ENCODE results near the gene AQP9.
"Not testable (repeated sequence)": the region's sequence is repeated elsewhere in the genome, so short reads cannot be mapped to it uniquely, and the experiment has no call there.

AQP9 gene, protein sequence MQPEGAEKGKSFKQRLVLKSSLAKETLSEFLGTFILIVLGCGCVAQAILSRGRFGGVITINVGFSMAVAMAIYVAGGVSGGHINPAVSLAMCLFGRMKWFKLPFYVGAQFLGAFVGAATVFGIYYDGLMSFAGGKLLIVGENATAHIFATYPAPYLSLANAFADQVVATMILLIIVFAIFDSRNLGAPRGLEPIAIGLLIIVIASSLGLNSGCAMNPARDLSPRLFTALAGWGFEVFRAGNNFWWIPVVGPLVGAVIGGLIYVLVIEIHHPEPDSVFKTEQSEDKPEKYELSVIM

DNA sequence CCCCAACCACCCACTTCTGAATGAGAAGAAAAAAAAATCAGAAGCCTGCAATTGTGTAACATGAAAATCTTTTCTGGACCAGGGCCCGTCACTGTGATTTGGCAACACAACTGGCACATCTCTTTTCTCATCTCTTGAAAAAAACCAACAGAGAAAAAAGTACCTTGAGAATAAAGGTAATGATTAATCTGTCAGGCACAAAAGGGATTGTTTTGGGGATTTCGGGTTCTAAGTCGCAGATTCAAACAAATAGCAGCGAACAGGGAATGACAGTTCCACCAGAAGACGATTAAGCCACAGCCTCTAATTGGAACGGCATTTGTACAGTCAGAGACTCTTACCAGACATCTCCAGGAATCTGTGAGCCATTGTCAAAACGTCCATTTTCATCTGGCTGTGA is at the start of gene AQP9:
TSS of gene AQP9 (plus strand) at position 276 of the 400 bp plus-strand sequence. CDS start 185 bp downstream, outside the sequence.
- DNase-seq, result no peak

DNA sequence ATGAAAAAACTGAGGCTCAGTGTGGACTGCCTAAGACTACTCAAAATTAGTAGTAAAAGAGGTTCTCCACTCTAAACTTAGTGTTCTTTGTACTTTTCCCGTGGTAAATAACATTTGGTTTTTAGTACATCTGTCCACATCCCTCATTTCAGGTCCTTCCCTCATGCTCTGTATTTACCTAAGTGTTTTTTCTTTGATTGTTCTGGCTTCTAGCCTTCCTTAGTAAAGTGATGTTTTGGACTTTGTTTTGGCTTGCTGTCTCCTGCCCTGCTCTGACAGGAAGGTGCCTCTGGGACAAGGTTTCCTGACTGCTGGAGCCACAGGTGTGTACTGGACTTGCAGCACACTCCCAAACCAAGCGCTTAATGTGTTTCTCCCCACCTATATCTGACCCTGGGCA is 42.8 kb upstream of the AQP9 start:
- DNase-seq, result no peak

DNA sequence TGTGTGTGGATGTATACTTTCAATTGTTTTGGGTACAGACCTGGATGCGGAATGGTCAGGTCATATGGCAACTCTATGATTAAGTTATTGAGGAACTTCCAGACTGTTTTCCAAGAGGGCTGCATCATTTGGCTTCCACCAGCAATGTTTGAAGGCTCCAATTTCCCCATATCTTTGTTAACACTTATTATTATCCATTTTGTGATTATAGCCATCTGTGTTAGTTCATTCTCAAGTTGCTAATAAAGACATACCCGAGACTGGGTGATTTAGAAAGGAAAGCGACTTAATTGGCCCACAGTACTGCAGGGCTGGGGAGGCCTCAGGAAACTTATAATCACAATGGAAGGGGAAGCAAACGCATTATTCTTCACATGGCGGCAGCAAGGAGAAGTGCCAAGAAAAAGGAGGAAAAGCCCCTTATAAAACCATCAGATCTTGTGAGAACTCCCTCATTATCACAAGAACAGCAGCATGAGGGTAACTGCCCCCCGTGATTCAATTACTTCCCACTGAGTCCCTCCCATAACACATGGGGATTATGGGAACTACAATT is 41.6 kb upstream of the AQP9 start:
- DNase-seq, result no peak

DNA sequence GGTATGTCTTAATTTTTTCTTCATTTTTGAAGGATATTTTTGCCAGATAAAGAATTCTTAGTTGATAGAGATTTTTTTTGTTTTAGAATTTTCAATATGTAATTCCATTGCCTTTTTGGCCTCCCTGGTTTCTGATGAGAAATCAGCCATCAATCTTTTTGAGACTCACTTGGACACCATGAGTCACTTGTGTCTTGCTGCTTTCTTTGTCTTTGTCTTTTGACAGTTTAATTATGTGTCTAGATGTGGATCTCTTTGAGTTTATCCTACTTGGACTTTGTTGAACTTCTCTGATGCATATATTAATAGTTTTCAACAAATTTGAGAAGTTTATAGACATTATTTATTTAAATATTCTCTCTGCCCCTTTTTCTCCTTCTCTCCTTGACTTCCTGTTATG is 34.7 kb upstream of the AQP9 start:
- no peak for DNase-seq

DNA sequence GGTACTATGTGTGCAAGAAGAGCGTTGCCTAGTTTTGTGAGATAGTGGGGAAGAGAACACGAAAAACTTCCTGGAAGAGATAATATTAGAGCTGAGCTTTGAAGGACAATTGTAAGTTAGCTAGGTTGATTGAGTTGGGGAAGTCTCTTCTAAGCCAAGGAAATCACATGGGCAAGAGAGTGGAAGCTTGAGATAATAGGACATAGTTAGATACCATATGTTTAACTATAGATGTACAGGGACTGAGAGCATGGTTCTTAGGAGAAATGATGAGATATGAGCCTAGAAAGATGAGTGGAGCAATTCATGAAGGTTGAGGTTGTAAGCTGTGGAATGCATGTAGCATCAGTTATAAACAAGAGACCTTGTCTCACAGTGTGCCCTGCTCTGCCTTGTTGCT is 30.1 kb upstream of the AQP9 start:
- no peak for DNase-seq

DNA sequence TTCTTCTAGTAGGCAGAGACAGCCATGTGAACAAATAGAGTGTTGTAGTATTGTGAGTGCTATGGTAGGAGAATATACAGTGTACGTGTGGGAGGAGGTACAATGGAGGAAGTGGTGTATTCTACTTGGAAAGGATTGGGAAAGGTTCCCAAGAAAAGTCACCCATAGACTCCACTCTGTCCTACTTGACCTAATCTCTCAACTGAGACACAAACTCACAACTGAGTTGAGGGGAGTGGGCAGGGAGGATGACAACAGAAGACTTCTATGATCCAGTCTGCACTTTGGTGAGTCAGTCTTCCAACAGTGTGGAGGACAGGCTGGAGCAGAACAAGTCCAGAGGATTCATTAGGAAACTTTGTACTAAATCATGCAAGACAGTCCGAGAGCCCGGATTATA is 28.8 kb upstream of the AQP9 start:
- DNase-seq, result no peak

DNA sequence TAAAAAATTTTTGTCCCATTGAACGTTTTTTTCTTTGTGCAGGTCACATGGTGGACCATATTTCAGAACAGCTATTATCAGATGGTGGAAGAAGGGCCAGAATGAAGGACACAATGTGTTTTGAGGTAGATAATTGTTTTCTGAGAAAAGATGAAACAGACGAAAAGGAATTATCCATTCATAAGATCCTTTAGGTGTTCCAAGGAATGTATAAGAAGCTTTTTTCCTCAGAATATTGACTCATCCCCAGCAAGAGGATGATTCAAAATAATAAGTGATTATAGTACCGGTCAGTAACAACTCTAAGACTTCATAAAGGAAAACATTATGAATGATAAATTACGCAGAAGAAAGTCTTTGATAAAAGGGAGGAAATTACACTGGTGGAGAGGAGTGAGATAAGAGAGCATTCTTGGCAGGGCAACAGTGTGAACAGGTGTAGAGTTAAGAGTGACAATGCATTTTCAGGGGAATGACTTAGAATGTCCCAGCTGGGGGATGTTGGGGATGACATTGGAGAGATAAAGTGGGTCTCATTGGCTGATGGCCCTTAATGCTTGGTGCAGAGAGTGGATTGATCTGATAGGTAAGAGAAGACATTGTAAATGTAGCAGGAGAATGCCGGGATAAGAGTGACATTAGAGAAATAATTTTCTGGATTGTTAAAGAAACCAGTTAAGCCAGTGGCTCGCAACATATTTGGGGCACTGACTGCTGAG is 27.0 kb upstream of the AQP9 start:
- no peak for DNase-seq

DNA sequence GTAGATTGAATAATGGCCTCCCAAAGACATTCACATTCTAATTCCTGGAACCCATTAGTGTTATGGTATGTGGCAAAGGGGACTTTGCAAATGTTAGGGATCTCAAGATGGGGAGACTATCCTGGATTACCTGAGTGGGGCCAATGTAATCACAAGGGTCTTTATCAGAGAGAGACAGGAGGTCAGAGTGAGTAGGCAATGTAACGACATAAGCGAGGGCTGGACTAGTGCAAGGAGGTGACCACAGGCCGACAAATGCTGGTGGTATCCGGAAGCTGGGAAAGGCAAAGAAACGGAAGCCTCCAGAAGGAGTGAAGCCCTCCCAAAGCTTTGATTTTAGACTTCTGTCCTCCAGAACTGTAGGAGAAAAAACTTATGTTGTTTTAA is 26.5 kb upstream of the AQP9 start:
- no peak for DNase-seq

DNA sequence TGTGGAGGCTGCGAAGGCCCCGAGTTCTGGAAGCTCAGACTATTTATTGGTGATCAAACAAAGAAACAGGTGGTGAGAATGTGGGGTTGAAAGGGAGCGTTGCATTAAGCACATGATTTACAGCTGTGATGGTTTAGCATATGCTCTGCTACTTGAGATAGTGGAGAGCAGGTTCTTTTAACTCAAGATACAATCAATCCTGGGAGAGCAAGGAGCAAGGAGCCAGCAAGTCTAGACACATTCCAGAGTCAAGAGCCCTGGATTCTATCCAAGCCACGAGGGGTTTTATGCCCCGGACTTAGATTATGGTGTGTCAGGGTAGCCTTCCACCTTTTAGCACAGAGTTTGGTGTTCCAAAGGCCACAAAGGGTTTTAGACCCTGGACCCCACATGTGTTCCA is 24.8 kb upstream of the AQP9 start:
- not testable (repeated sequence) for DNase-seq

DNA sequence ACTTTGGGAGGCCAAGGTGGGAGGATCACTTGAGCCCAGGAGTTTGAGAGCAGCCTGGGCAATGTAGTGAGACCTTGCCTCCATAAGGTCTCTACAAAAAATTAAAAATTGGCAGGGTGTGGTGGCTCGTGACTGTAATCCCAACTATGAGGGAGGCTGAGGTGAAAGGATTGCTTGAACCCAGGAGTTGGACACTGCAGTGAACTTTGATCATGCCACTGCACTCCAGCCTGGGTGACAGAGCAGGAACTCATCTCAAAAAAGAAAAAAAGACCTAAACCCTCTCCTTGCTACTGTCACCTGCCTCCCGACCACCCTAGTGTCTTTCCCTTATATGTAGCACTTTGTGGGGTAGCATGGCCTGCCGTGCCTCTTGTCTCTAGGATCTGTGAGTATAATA is 23.8 kb upstream of the AQP9 start:
- no peak for DNase-seq

DNA sequence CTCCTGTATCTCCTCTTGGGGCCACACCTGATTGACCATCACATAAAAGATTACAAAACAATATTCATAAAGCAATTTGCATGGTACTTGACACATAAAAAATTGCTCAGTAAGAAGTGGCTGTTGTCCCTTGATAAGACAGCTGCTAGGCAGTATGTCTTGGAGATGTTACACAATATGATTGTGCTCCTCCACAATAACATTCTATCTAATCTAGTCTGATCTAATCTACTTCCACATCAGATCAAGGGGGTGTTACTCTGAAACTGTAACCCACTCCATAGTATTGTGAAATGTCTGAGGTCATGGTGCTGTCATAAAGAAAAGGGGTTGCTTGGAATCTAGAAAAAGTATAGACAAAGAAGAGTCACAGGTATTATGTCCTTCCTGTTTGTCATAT is 23.4 kb upstream of the AQP9 start:
- DNase-seq, result no peak

DNA sequence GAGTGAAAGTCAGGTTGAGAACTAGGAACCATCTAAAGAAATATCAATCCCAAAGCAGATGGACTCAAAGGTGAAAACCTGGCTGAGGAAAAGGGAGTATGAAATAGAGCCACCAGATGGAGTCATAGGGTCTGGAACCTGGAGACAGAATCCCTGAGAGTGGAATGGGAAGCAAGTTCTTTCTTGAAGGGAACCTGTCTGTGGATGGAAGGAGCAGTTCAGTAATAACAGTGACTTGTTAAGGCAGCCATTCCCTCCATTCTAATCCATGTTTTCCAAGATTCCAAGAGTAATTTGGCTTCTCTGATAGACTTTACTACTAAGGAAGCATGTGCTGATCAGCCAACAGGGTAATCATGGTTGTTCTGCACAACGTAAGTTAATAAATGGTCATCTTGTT is 22.5 kb upstream of the AQP9 start:
- DNase-seq, result no peak

DNA sequence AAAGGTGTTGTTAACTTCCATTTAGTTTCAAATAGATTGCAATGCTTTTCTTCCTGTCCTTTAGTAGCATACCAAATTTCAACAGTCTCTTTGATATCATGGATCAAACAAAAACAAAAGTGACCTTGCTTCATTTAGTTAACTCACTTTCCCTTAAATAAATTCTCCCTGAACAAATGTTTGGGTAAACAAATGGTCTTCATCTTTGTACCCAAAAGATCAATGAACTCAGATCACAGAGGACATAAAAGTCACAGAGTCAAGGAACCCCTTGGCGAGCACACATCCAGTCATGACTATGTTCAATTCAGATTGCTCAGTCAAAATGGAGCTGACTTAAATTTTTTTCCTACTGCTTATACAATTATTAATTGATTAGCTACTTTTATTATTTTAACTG is 20.6 kb upstream of the AQP9 start:
- no peak for DNase-seq

DNA sequence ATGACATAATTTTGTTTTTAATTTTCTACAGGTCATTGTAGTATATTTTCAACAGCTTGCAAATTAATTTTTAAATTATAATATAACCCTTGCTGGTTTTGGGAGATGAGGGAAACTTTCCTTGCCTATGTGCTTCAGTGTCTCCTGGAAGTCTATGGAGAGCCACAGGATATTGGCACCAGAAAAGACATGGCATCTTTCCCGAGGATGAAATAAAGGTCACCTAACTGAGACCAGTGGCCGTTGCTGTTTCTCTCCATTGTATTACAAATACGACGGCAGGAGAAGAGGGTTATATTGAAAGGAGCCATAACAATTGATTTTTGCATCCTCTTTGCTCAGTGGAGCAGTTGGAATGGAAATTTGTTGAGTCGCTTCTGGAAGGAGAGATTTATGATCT is 19.9 kb upstream of the AQP9 start:
- DNase-seq, result no peak

DNA sequence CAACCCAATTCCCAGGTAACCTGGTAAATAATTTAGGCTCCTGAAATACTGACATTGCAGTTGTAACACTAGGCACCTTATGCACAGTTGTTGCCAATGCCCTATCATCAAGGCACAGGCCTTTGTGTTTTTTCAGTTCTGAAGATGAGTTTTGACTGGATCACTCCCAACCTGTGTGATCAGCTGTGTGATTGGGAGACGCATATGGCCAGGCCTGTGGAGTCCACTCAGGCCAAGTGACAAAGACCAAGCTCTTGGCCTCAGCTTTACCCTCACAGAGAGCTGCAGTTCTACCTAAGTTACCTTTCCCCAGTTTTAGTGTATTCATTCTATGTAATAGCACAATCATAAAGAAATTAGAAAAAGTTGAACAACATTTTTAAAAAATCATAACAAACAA is 19.2 kb upstream of the AQP9 start:
- no peak for DNase-seq

DNA sequence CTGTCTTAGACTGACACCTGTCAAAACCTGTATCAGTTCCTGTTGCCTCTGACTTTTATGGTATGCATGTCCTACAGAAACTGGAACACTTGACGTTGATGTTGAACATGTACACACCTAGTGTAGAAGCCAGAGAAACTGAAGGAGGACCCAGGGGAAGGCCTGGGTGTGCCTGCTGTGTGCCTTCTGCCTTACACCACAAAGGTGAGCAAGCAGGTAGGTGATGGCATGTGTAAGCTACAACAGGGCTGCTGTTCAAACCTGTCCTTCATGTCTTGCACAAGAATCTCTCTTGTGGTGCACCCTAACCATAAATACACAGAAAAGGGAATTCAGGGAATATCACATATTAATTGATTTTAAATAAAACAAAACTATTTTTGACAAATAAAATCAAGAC is 13.6 kb upstream of the AQP9 start:
- DNase-seq, result no peak

DNA sequence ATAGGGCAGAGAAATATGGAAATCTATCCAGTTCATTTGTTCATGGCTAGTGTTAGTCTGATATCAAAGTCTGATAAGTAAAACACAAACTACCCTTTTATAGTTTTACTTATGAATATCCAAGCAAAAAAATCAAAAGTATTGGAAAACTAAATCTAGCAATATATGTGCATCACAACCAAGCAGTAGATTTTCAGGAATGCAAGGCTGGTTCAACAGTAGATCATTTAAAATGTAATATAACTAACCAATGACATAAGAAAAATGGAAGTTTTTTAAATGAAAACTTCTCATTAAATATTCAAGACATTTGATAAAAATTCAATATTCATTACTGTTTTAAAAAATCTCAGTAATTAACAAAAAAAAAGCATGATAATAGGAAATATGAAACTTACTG is 12.8 kb upstream of the AQP9 start:
- no peak for DNase-seq

DNA sequence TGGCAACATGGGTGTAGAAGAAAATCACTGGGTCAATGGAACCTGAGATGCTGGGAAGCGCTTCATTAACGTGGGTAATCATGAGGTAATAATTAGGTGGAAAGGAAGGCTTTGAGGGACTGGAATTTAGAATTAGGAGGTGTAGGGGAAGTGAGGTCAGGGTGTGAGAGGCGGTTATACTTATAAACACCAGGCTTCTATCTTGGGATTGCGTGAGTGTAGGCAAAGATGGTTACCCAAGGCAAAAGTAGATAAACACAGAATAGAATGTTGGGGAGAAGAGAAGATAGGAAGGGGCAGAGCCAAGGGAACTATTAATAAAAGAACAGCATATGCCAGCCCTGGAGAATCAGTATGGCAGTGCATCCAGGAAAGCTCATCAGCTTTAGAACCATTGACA is 3.3 kb upstream of the AQP9 start:
- DNase-seq, result no peak

DNA sequence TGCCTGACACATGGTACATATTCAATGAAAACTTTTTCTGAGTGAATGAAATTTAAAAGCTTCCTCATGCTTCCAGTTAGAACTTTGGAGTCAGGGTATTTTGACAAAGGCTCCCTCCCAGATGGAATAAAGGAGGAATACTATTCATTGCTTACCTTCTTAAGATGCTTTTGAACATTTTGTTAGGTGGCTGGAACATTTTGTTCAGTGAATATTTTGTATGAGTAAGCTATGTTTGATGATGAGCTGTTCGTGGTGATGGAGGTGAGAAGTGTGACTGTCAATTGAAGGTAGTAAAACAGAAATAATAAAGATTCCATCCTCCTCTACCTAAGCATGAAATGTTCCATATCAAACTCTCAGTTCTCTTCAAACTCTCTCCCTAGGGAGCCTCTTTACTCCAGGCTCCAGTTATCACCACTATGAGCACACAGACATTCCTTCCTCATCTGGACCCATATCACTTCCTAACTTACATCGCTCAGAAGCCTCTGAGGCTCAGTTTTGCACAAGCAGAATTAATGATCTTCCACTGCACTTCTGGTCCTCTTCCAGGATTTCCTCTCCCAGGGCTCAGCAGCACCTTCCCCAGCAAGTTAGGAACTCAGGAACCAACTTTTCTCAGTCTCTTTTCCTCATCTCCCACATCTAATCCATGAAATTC is 2.5 kb upstream of the AQP9 start:
- no peak for DNase-seq

DNA sequence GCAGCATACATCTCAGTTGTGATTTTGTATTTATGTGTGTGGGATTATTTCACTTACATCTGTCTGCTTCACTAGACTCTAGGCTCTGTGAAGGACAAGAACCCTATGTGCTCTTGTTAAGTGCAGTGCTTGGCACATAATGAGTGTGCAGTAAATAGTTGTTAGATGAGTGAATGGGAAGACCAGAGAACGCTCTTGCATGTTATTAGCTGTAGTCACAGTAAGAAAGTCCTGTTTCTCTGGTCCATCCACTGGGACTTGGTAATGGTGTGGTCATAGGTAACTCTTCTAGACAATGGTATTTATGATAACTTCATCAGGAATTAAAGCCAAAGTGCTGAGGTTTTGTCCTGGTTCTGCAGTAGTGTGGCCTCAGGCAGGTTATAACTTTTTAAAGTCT is 1.4 kb upstream of the AQP9 start:
- DNase-seq, result no peak

DNA sequence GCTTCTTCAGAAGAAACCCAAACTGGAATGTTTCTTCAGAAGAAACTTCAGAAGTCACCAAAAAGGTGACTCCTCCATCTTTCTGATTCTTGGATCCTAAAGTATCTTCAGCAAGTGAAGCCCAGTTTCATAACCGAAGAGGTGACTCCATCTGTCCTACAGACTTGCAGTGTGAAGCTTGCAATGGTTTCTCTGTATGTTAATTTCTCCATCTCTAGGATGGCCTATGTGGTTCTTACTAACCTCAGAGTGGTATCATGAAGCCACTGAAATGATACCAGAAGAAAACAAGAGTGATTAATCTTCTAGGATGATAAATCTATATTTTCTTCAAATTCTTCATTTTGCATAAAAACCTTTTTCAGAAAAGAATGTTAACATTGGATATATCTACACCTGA is 495 bp upstream of the AQP9 start:
- DNase-seq, result no peak

DNA sequence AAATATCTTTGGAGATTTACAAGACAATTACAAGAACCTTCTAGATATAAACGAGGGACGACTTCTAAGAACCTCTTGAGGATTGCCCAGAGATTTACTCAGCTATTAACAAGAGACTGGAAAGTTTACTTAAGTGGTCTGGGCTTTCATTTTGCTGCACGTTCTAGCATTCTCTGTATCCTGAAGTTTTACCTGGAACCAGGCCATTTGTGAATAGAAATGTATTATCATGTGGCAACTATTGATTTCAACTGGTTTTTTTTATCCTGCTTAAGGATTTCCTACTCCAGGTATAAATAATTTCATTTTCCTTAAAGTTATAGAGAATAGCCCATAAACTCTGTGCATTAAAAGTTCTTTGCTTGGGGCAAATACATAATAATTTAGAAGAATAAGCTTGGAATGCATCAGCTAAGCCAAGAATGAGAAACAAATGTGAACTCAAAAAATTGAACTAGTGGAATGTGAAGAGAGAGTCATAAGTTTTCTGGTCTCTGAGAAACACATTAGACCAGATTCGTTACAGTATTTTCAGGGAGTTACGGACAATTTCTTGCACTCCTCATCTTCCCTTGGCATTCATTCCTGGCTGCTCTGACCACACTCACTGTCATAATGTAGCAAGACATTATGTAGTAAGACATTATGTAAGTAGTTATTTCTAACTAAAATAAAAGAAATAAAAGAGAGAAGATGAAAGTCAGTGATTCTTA is 1.3 kb downstream of the AQP9 start:
- no peak for DNase-seq

DNA sequence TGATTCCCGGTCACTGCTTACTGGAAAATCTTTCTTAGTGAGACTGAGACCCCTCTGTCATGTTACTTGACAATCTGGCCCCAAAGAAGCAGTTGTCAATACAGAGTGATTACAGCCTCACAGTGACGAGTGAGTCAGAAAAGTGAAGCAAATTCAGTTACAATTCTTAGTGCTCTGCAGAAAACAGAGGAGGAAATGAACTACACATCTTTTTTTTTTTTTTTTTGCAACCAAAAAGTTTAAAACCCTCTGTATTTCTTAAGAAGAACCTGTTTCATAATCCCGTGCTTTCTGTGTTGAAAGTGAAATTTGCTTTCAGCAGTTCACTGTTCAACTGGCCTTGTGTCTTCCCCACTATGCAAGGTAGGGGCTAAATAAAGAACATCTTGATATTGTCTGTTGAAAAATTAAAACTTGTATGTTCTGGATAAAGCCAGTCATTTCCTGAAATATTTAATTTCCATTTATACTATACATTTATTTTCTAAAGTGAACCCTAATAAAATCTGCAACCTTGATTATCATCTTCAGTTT is 1.9 kb downstream of the AQP9 start:
- DNase-seq, result no peak

Data from Kasumi-1 (cell line).